ENCODE data around the gene PIH1D1. TPM values are rescaled to one million over a fixed set of nuclear protein-coding genes. Genes with fewer than 3 reads are reported as not detected.

The PIH1D1 gene
- total and polyA plus RNA-seq, 10 of the 15 experiments (the other 5 are each of a cell fraction or from before 2014, with no cell fraction given): 16.1 to 153 (median 106) TPM

DNA sequence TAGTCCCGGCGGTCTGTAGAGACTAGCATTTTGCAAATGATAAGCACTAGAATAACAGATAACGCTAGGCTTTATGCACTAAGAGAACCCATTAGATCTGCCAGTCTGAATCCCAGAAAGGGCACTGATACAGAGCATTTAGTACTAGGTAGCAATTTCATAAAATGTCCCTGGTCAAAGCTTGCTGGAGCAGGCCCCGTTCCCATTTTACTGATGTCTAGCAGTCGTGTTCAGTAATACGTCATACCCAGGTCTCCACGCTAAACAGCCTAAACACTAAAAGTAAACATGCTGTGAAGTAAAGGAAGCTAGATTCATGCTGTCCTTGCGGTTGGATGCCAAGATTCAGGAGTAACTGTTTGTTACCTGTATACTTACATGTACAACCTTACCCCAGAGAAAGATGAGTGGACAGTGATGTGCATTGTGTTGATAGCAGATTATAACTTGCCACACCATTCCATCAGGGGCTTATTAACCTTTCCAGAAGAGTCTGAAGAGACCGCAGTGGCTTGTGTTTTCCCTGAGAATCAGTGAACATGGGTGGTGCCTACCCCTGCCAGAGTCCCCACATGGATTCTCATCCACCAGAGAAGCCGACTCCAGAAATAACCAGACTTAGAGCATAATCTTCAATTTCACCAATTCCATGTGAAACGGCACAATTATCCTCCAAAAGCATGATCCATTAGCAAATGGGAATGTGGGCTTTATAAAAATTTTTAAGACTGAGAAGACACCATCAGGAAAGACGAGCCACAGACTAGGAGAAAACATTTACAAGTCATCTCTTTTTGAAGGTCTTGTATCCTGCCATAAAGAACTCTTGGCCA is 41.2 kb upstream of the PIH1D1 start:
- WGBS (ENCODE audit: insufficient coverage, insufficient replicate concordance, low lambda C conversion rate, missing lambda C conversion rate): 25% methylated on average over 12 of the region's 12 CpGs
- Histone ChIP-seq H4K20me1 (ENCODE audit: control insufficient read depth, insufficient read depth) (peaks cover 13% of the 10 kb centered on the region), H3K4me2 (ENCODE audit: control insufficient read depth, insufficient read depth) (no peak overlapping the region), H3K9me3 (replicated peaks; ENCODE audit: control insufficient read depth, insufficient read depth, low read length) (no peaks in the 10 kb centered on the region; the same call in 1 of the 3 replicates), H3K27ac (ENCODE audit: control insufficient read depth, insufficient read depth) (no peak overlapping the region), H3K27me3 (replicated peaks in 1 of 2; ENCODE audit: control insufficient read depth in 2 of 2, insufficient read depth in 2 of 2, low read length in 1 of 2) (no peaks in the 10 kb centered on the region), H3K9ac (ENCODE audit: control insufficient read depth, insufficient read depth, low read length) (no peak overlapping the region), H3K4me3 (no peak overlapping the region), H3K4me1 (ENCODE audit: control insufficient read depth, insufficient read depth, low read length) (peaks cover 19% of the 10 kb centered on the region), H2AFZ (ENCODE audit: control insufficient read depth, low read depth, low read length) (no peak overlapping the region), H3K79me2 (ENCODE audit: control insufficient read depth, insufficient read depth, low read length) (peaks cover 50% of the 10 kb centered on the region), H3K36me3 (ENCODE audit: control insufficient read depth in 2 of 2, insufficient read depth in 2 of 2, low read length in 1 of 2) (peaks cover 29 to 45% of the 10 kb centered on the region in 2 experiments)
- intact Hi-C loops (cut with micrococcal nuclease; ENCODE audit: unreplicated experiment): no loop called here
- DNase-seq (ENCODE audit: low read depth, low spot score) (no peak), FAIRE-seq (no peak), ATAC-seq (no peak)
- in situ Hi-C loops (cut with MboI): no loop called here
- ChIA-PET RAD21 (ENCODE audit: unreplicated experiment) (no interaction called here), POLR2A (interaction anchor here (0.6 to 5.3 kb wide), 6 partner anchors 9 to 183 kb away, joined by 3 to 44 read pairs (median 4); partner anchors contain the start of genes ALDH16A1 and PIH1D1), SMC1A (ENCODE audit: uncharacterized antibody, unreplicated experiment) (interaction anchor here (0.6 kb wide), 1 partner anchor 54 kb away, joined by 3 read pairs; no protein-coding TSS in a partner anchor), CTCF (interaction anchor here (1.4 kb wide), 1 partner anchor 19 kb away, joined by 3 read pairs; the partner anchor contains the start of gene FLT3LG)
- BruUV-seq (replicated peaks): no TSS peak
- TF ChIP-seq RFX5 (IDR thresholded peaks at IDR 0.05; ENCODE audit: low read depth, low read length) (no peak), CBFB (IDR thresholded peaks at IDR 0.05; ENCODE audit: low read depth) (peak; percentile 86), TAF1 (IDR thresholded peaks at IDR 0.05; ENCODE audit: borderline replicate concordance, low read depth, low read length) (0 out of 2 replicates have a peak, but pooled peaks have one; percentile 8), CREM (IDR thresholded peaks at IDR 0.05; ENCODE audit: low read depth) (0 out of 2 replicates have a peak, but pooled peaks have one; percentile 25), CREB1 (IDR thresholded peaks at IDR 0.05; ENCODE audit: low read depth) (no peak; the same call in none of the 2 replicates), SMARCA5 (IDR thresholded peaks at IDR 0.05) (no peak), NR2C1 (IDR thresholded peaks at IDR 0.05) (no peak), FOXM1 (IDR thresholded peaks at IDR 0.05; ENCODE audit: low read depth, low read length) (peak; percentile 32; the same call in 1 of the 2 replicates), POLR2AphosphoS2 (IDR thresholded peaks at IDR 0.05; ENCODE audit: low read depth, low read length) (peak; percentile 97), WRNIP1 (IDR thresholded peaks at IDR 0.05; ENCODE audit: borderline replicate concordance, low read depth, low read length) (no peak), MYC (IDR thresholded peaks at IDR 0.05; ENCODE audit: insufficient read depth, insufficient read length, insufficient replicate concordance, low read length, severe bottlenecking) (no peak), ETV6 (conservative IDR thresholded peaks at IDR 0.05 in 1 of 2, IDR thresholded peaks at IDR 0.05 in 1 of 2; ENCODE audit: borderline replicate concordance in 1 of 2, low read depth in 1 of 2) (no peak), CEBPB (IDR thresholded peaks at IDR 0.05; ENCODE audit: borderline replicate concordance in 1 of 2, low read depth in 2 of 2, low read length in 2 of 2) (no peak; a peak in 1 of 4 replicates), RUNX3 (IDR thresholded peaks at IDR 0.05; ENCODE audit: low read length) (peak; percentile 41), EGR1 (IDR thresholded peaks at IDR 0.05; ENCODE audit: borderline replicate concordance in 1 of 2, low read depth in 2 of 2, low read length in 2 of 2) (no peak), PAX8 (IDR thresholded peaks at IDR 0.05) (no peak), MTA3 (IDR thresholded peaks at IDR 0.05; ENCODE audit: borderline replicate concordance, low read length) (peak; percentile 99), ZBTB40 (IDR thresholded peaks at IDR 0.05; ENCODE audit: borderline replicate concordance) (no peak), STAT3 (IDR thresholded peaks at IDR 0.05; ENCODE audit: low read depth, low read length) (no peak), NRF1 (conservative IDR thresholded peaks at IDR 0.05; ENCODE audit: low read depth, low read length) (no peak), ZNF622 (IDR thresholded peaks at IDR 0.05) (no peak), POLR2A (IDR thresholded peaks at IDR 0.05; ENCODE audit: low read depth, low read length) (peak; percentile 68)
